Adrenal gland (tissue), 5 donors: Measurements from ENCODE around the gene RALGPS1.

Experiments
- POLR2A ChIP-seq, 2 donors: fragments of 450-650 bp; IDR thresholded peaks; one replicate each; pipeline ENCODE4 v1.6.1; 2017; ENCODE audit warnings: antibody characterized with exemption in 2 of 2, mild to moderate bottlenecking in 2 of 2, moderate library complexity in 1 of 2
- TF ChIP-seq, protein P1 (sequence below), 6 experiments: fragments of 450-650 bp in 4 of 6; fragments of 200-600 bp in 2 of 6; sonication (generic) in 1 of 6; IDR thresholded peaks; 1 replicate in 5 of 6; 2 replicates in 1 of 6; pipeline versions ENCODE4 v1.5.1 to v1.8.0; 2016 to 2021; ENCODE audit warnings: antibody characterized with exemption in 6 of 6, mild to moderate bottlenecking in 2 of 6, moderate library complexity in 1 of 6
- donor health status: DM: no; HTN: no; CAD: no.

GRCh38 chr9:127255692-127256091 lies 341.1 kb downstream of the RALGPS1 start:
- TF ChIP-seq, protein P1, sequence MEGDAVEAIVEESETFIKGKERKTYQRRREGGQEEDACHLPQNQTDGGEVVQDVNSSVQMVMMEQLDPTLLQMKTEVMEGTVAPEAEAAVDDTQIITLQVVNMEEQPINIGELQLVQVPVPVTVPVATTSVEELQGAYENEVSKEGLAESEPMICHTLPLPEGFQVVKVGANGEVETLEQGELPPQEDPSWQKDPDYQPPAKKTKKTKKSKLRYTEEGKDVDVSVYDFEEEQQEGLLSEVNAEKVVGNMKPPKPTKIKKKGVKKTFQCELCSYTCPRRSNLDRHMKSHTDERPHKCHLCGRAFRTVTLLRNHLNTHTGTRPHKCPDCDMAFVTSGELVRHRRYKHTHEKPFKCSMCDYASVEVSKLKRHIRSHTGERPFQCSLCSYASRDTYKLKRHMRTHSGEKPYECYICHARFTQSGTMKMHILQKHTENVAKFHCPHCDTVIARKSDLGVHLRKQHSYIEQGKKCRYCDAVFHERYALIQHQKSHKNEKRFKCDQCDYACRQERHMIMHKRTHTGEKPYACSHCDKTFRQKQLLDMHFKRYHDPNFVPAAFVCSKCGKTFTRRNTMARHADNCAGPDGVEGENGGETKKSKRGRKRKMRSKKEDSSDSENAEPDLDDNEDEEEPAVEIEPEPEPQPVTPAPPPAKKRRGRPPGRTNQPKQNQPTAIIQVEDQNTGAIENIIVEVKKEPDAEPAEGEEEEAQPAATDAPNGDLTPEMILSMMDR (IDR thresholded peaks at IDR 0.05) = no peak
- TF ChIP-seq POLR2A (IDR thresholded peaks at IDR 0.05) = no peak
